AG20443 (cell line): ENCODE data around the gene LRFN2.

Experiments used
- DNase-seq: peaks from one replicate; pipeline ENCODE4 v3.0.0; 2012; ENCODE audit warnings: low spot score, mixed read lengths

LRFN2 gene

GRCh38 chr6:40476673-40477072 lies 110.5 kb downstream of the LRFN2 start:
- no peak for DNase-seq

GRCh38 chr6:40474937-40475336 lies 112.2 kb downstream of the LRFN2 start:
- DNase-seq = no peak

GRCh38 chr6:40473026-40473425 lies 114.1 kb downstream of the LRFN2 start:
- no peak for DNase-seq

GRCh38 chr6:40472353-40472752 lies 114.8 kb downstream of the LRFN2 start:
- no peak for DNase-seq

- DNase-seq = no peak
Measured at GRCh38 chr6:40471243-40471642, 115.9 kb downstream of the LRFN2 start.

GRCh38 chr6:40469323-40469722 lies 117.8 kb downstream of the LRFN2 start:
- DNase-seq = no peak

- DNase-seq = no peak
Measured at GRCh38 chr6:40466986-40467539, 120.1 kb downstream of the LRFN2 start.

- no peak for DNase-seq
Measured at GRCh38 chr6:40461643-40462042, 125.5 kb downstream of the LRFN2 start.

GRCh38 chr6:40460380-40460779 lies 126.8 kb downstream of the LRFN2 start:
- no peak for DNase-seq

- DNase-seq = no peak
Measured at GRCh38 chr6:40457261-40457660, 129.9 kb downstream of the LRFN2 start.

GRCh38 chr6:40456390-40457013 lies 130.7 kb downstream of the LRFN2 start:
- no peak for DNase-seq

GRCh38 chr6:40455686-40456389 lies 131.3 kb downstream of the LRFN2 start:
- DNase-seq = no peak

- DNase-seq = no peak
Measured at GRCh38 chr6:40450483-40450882, 136.7 kb downstream of the LRFN2 start.

- no peak for DNase-seq
Measured at GRCh38 chr6:40444811-40445210, 142.4 kb downstream of the LRFN2 start.

- DNase-seq = no peak
Measured at GRCh38 chr6:40444312-40444711, 142.9 kb downstream of the LRFN2 start.

GRCh38 chr6:40443842-40444241 lies 143.3 kb downstream of the LRFN2 start:
- DNase-seq = no peak

GRCh38 chr6:40442591-40442990 lies 144.6 kb downstream of the LRFN2 start:
- no peak for DNase-seq

GRCh38 chr6:40441150-40441549 lies 146.0 kb downstream of the LRFN2 start:
- no peak for DNase-seq

- DNase-seq = no peak
Measured at GRCh38 chr6:40440053-40440452, 147.1 kb downstream of the LRFN2 start.

GRCh38 chr6:40439026-40439800 lies 148.0 kb downstream of the LRFN2 start:
- DNase-seq = no peak

- no peak for DNase-seq
Measured at GRCh38 chr6:40438246-40438887, 148.8 kb downstream of the LRFN2 start.

- DNase-seq = no peak
Measured at GRCh38 chr6:40437631-40438030, 149.5 kb downstream of the LRFN2 start.
